HG02759 (cell line): Measurements from ENCODE around the gene ZNF723.
"Not testable (repeated sequence)": the region's sequence is repeated elsewhere in the genome, so short reads cannot be mapped to it uniquely, and the experiment has no call there.

ENCODE experiments used
- ATAC-seq: cut with Tn5 transposase; IDR thresholded peaks from one replicate; pipeline ENCODE4 v1.9.1; 2021; ENCODE audit warnings: mild to moderate bottlenecking, moderate library complexity; ENCODE audit not compliant: unreplicated experiment

ZNF723 gene

DNA sequence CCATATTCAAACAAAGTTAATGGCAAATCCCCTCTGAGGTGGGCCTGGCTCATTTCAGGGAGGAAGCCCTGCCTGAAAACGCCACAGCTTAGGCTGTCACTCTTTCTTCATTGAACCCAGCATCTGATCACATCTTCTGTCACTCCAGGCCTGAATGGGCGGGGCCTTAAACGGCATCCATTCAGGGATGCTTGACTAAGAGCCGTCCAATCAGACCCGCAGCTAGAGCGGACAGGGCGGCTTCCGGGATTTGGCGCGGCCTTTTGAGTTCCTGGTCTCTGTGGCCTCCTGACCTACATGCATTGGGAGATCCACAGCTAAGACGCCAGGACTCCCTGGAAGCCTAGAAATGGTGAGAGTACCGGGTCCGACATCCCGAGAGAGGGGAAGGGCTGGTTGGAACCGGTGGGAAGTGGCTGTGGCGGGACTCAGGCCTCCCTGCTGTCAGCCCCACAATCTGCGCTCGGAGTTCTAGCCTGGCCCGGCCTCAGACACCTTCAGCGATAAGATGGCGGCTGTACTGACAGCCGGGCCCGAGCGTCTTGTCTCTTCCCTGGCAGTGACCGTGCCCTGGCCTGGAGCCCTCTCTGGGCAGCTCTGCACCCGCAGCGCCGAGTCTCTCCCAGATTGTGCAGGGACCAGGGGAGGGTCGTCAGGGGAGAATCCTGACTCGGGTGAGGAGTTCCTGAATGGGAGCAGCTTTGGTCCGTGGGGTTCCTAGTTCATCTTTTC, at the start of gene ZNF723:
Gene ZNF723 (plus strand): TSS at position 261 of the 732 bp plus-strand sequence. CDS start 89 bp downstream, at position 350.
- no peak for ATAC-seq

DNA sequence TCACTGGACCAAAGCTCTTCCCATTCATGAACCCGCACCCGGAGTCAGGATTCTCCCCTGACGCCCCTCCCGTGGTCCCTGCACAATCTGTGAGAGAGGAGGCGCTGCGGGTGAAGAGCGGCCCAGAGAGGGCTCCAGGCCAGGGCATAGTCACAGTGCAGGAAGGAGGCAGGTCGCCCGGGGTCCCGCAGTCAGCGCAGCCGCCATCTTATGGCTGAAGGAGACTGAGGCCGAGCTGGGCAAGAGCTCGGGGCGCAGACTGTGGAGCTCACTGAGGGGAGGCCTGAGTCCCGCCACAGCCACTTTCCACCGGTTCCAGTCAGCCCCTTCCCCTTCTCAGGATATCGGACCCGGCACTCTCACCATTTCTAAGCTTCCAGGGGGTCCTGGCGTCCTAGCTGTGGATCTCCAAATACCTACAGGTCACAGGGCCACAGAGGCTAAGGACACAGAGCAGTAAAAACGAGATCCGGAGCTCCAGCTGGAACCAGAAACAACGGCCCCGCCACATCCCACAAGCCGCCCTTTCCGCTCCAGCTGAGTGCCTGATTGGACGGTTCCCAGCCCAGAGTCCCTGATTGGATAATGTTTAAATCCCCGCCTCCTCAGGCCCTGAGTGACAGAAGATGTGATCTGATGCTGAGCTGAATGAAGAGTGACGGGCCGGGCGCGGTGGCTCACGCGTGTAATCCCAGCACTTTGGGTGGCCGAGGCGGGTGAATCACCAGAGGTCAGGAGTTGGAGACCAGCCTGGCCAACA, 48.3 kb upstream of the ZNF723 start, which contains the start of gene ZNF99:
Gene ZNF99 (minus strand): TSS at position 501 of the 760 bp plus-strand sequence. CDS start 135 bp downstream, at position 366.
- no peak for ATAC-seq

DNA sequence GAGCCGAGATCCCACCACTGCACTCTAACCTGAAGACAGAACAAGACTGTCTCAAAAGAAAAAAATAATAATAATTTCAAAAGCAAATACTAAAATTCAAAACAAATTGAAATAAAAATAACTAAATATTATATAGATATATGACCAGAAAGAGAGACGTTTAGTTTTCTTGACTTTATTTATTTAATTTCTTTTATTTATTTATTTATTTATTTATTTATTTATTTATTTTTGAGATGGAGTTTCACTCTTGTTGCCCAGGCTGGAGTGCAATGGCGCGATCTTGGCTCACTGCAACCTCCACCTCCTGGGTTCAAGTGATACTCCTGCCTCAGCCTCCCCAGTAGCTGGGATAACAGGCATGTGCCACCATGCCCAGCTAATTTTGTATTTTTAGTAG, 39.2 kb upstream of the ZNF723 start:
- ATAC-seq, result not testable (repeated sequence)

DNA sequence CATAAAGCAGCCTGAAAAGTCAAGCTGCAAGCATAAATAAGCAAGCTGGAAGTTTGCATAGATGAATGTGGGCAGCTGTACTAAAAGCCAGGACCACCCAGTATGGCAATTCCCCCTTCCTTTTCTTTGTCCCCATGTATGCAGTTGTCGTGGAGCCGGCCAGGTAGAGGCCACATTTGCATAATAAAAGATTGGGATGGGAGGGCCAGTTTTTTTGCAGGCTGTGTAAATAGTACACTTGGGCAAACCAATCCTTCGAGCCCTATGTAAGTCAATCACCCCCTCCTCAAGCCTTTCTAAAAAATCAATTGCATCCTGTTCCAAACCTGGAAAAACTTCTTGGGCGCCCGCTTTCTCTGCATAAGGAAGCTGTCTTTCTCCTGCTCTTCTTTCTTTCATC, 35.1 kb upstream of the ZNF723 start:
- ATAC-seq, result no peak

DNA sequence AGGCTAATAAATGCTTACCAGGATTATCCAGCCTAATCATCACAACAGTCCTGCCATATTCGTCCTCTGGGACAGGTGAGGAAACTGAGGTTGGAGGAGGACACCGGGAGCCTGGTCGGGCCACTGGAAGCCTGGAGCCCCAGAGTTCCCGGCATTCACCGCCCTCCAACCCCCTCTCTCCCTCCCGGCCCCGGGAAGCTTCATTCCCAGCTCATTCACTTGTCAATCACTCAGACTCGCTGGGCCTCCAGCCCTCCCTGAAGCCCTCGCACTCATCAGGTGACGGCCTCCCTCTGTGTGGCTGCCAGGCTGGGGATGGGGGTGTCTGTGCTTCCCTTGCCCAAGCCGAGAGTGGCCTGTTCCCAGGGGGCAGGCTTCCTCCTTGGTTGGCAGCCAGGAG, 25.7 kb upstream of the ZNF723 start:
- no peak for ATAC-seq

DNA sequence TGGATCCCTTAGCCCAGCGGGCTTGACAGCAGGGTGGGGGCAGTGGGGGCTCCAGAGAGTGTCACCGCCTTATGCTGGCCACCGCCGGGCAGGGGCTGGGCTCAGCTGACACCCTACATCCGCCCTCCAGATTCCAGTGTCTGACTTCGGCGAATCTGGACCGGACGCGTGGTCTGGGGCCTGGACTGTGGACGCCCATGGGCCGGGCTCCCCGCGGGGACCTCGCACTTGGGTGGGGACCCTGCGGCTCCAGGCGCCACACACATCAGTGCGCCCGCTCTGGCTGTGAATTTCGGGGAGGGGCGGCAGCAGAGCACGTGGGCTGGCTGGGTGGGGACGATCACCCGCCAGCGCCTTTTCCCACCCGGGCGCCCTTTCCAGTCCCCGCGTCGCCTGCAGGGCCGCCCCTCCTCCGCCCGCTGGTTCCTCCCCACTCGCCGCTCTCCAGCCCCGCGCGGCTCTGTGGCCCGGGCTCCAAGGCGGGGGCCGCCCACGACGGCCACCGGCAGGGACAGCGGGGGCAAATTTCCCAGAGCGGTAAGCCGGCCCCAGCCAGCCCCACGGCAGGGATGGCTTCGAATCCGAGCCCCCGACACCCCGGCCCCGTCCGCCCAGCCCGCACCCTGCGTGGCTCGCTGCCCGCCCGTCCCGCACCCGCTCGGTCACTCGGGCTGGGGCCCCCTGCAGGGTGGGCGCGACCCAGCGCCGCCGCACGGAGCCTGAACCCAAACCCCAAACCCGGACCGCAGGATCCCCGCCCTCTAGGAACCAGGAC, 24.8 kb upstream of the ZNF723 start:
- no peak for ATAC-seq

DNA sequence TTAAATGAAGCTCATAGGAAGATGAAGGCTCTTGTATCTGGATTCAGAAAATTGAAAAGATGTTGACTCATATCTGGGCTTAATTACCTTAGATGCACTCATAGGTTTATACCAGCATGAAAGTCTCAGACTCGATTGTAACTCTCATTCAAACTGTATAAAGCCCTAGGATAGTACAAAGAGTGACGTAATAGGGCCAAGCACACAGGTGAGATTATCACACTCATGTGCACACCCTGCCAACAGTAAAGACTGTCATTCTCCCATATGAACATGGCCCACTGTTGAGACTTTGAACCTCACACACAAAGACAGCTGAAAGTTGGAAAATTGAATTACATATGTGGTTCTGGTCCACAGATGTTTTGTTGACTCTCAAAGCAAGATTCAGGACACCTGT, 18.0 kb upstream of the ZNF723 start:
- ATAC-seq, result no peak

DNA sequence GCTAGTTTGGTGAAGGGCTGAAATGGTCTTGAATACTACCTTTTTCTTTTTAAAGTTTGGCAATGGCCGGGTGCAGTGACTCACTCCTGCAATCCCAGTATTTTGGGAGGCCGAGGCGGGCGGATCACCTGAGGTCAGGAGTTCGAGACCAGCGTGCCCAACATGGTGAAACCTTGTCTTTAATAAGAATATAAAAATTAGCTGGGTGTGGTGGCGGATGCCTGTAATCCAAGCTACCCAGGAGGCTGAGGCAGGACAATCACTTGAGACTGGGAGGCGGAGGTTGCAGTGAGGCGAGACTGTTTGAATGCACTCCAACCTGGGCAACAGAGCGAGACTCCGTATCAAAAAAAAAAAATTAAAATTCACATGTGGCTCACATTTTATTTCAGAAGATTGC, 880 bp upstream of the ZNF723 start:
- no peak for ATAC-seq

DNA sequence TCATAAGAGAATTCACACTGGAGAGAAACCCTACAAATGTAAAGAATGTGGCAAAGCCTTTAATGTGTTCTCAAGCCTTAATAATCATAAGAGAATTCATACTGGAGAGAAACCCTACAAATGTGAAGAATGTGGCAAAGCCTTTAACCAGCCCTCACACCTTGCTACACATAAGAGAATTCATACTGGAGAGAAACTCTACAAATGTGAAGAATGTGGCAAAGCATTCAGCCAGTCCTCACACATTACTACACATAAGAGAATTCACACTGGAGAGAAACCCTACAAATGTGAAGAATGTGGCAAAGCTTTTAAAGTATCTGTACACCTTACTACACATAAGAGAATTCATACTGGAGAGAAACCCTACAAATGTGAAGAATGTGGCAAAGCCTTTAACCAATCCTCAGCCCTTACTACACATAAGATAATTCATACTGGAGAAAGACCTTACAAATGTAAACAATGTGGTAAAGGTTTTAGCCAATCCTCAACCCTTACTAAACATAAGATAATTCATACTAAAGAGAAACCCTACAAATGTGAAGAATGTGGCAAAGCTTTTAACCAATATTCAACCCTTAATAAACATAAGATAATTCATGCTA, 25.7 kb downstream of the ZNF723 start:
- ATAC-seq, result not testable (repeated sequence)

DNA sequence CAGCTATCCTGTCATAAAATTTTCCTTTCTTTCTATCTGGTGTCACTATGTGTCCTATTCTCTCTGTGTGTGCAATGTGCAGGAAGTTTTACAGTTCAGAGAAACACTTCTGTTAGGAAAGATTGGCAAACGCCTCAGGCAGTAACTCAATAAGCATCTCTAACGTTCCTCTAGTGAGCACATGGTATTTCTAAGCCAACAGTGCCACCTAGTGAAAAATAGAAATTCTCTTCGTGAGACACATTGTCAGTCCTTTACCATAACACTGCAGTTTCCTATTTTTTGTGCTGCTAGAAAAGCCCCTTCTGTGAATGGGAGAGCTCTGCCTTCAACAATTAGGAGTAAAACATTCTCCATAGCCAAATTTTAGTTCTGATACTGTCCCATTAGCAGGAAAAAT, 50.7 kb downstream of the ZNF723 start:
- no peak for ATAC-seq

DNA sequence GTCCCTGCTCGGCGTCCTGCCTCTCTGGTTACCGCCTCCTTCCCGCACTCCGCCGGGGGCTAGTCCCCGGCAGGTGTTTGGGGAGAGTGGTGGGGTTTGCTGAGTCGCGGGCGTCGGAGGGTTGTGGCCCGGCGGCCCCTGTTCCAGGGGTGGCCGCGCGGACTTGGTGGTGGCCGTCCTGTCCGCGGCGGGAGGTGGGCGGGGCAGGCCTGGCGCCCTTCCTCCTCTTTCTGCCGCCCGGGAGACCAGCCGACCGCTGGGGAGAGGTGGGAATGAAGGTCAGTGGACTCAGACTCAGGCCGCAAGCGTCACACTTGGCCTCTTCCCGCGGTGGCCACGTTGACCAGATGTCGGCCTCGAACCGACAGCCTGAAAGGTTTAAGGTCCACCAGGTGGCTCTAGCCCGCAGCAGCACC, 61.8 kb downstream of the ZNF723 start:
- ATAC-seq, result no peak

DNA sequence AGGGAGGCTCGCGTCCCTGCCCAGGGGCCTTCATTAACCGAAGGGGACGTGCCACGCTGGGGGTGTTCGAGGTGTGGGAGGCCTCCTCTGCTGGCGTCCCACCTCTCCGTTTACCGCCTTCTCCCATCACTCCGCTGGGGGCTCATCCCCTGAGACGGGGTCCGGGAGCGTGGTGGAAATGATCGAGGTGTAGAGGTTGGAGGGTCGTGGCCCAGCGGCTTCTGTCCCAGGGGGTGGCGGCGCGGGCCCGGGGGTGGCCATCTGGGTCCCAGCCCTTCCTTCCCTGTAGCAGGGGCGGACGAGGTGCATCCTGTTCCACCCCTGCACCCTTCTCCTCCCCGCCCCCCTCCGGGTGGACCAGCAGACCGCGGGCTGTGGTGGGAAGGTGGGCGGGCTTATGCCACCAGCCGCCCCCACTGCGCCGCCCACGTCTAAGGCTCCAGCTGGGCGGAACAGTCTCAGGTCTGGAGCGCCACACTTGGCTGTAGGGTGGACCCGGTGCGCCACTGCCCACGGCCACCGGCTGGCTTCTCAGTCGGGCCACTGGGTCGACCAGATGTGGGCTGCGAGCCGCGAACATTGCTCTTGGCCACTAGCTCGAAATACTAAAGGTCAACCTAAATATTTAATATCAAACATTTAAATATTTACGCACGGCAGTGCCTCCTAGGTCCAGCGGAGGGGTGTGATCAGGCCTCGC, 69.5 kb downstream of the ZNF723 start:
- ATAC-seq, result no peak
